ENCODE measurements around the gene MRPS22.

The MRPS22 gene

GRCh38 chr3:139343895-139344856 lies at the start of gene MRPS22:
MRPS22 (plus strand) TSS chr3:139344020; CDS start chr3:139344027, 7 bp downstream.
- DNase-seq (ENCODE audit: low read depth in 2 of 2): peak; percentile 64 to 67

- DNase-seq (ENCODE audit: low read depth in 2 of 2): no peak
Observed at GRCh38 chr3:139295040-139295439, 48.8 kb upstream of the MRPS22 start.

- DNase-seq (ENCODE audit: low read depth in 2 of 2): no peak
Observed at GRCh38 chr3:139296141-139296718, 47.6 kb upstream of the MRPS22 start.

GRCh38 chr3:139297588-139298311 lies 46.1 kb upstream of the MRPS22 start:
- no peak for DNase-seq (ENCODE audit: low read depth in 2 of 2)

DNA sequence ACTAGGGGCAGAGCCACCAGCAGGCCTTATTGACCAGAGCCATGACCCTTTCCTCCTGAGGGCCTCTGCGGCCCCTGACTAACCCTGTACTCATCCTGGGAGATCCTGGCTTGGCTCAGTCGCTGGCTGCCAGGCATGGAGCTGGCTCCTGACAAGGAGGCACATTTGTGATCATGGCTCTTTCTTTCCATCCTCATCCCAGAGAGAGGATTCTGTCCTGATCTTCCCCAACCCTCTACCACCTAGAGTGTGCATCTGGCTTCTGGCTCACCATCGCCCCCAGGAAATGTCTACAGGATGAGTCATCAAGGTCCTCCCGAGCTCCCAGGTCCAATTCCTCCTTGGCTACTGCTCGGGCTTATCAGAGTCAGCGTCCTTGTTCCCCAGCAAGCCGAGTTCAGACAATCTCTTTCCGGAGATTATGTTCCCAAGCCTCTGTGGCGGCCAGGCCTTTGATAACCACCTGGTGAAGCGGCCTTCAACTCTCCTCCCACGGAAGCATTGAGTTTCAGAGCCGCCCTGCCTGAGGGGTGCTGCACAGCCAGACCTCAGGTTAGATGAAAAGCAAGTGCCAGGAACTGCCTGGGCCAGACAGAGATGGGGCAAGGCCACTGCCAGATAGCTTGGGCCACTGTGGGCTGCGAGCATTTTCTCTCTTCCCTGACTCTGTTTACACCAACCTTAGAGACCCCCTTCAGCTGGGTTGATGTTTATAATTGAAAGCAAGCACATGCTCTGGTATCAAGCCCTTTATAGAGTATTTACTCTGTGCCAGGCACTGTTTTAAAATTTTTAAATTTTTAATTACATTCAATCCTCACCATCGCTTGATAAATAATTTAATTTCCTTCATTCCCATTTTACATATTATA lies 44.3 kb upstream of the MRPS22 start:
- DNase-seq (ENCODE audit: low read depth in 2 of 2): no peak

GRCh38 chr3:139300416-139300815 lies 43.4 kb upstream of the MRPS22 start:
- no peak for DNase-seq (ENCODE audit: low read depth in 2 of 2)

GRCh38 chr3:139301183-139301582 lies 42.6 kb upstream of the MRPS22 start:
- no peak for DNase-seq (ENCODE audit: low read depth in 2 of 2)

GRCh38 chr3:139301654-139302053 lies 42.2 kb upstream of the MRPS22 start:
- no peak for DNase-seq (ENCODE audit: low read depth in 2 of 2)

GRCh38 chr3:139302084-139302800 lies 41.6 kb upstream of the MRPS22 start:
- DNase-seq (ENCODE audit: low read depth in 2 of 2): no peak

DNA sequence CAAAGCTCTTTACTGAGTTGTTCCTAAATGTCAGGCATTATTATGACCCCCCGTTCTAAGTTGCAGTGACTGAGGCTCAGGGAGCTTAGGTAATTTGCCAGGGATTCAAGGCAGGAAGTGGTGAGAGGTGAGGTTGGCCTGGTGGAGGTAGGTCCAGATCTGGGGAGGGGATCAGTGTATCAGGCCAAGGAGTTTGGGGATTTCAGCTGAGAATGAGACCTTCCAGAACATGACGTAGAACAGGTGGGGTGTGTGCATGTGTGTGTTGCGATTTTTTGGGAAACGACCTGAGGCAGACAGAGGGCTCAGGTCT lies 41.1 kb upstream of the MRPS22 start:
- no peak for DNase-seq (ENCODE audit: low read depth in 2 of 2)

- DNase-seq (ENCODE audit: low read depth in 2 of 2): no peak
Observed at GRCh38 chr3:139303216-139303615, 40.6 kb upstream of the MRPS22 start.

- no peak for DNase-seq (ENCODE audit: low read depth in 2 of 2)
Observed at GRCh38 chr3:139304383-139304782, 39.4 kb upstream of the MRPS22 start.

GRCh38 chr3:139306078-139306477 lies 37.7 kb upstream of the MRPS22 start:
- no peak for DNase-seq (ENCODE audit: low read depth in 2 of 2)

- no peak for DNase-seq (ENCODE audit: low read depth in 2 of 2)
Observed at GRCh38 chr3:139307072-139307491, 36.7 kb upstream of the MRPS22 start.

DNA sequence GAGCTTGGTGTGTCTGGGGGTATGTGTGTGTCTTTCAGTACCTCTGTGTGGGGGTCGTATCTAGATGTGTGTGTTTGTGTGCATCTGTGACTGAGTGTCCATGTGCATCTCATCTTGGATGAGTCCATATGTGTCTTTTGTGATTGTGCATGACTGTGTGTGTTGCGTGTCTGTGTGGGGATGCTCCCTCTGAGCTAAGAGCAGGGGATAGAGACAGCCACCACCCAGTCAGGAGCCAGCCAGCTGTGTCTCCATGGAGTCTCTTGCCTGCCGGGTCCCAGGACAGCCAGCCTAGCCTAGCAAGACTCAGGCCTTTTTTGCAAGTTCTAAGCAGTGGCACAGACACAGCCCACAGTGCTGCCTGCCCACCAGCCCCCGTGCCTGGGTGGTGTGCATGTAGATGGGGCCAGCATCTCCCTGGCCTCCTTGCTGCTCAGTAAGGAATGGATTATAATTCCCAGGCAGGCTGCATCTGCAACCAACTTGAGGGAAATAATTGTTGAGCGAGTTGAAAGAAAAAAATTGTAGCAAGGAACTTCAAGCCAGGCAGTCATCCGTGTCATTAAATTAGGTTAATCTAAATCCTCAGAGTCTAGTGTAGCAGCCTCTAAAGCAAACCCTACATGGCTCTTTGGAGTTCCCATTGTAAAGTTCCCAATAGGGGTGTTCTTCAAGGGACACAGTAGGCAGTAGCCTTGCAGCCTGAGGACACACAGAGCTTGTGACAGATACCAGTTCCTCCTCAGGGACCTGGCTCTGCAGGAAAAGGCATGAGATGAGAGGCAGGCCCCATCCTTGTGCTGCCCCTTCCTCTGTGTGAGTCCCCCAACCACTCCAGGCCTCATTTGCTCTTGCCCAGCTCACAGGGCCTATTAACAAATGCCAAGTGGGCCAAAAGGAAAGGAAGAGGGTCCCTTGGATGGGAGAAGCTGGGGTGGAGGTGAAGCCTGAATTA lies 35.9 kb upstream of the MRPS22 start:
- DNase-seq (ENCODE audit: low read depth in 2 of 2): no peak

DNA sequence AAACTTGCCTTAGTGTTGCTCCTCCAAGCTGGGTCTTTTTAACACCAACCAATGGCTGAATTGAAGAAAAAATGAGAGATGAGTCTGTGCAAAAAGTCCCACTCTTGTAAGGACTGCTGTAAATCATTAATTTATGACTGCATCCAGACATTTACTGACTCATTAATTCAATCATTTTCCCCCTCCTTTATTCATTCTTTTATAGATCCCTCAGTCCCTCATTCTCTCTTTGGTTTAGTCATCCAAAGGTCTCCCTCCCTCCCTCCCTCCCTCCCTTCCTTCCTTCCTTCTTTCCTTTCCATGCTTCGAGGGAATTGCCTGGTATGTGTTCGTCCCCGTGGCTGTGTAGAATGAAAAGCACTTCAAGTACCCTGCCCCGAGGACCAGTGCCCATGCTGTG lies 35.3 kb upstream of the MRPS22 start:
- no peak for DNase-seq (ENCODE audit: low read depth in 2 of 2)

DNA sequence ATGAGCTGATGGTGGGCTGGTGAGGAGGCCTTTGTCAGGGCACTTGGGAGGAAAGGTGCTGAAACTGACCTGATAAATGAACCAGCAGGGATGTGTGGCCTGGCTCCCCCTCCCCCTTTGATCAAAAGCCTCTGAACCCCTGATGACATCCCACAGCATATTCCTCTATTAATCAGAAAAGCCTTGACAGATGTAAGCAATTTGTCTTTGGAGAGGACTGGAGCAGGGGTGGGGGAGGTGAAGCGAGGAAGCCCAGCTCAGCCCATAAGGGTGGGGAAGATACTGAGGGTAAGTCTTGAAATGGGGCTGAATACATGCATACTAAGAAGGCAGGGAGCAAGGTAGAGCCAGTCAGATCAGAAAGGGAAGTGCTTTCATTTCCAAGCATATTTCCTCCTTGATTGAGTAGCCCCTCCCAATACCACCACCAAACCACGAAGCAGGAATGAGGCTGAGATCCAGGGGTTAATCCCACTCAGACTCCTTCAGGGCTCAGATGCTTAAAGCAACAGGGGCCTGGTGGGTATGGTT lies 34.7 kb upstream of the MRPS22 start:
- DNase-seq (ENCODE audit: low read depth in 2 of 2): no peak

GRCh38 chr3:139309880-139310279 lies 33.9 kb upstream of the MRPS22 start:
- DNase-seq (ENCODE audit: low read depth in 2 of 2): no peak

DNA sequence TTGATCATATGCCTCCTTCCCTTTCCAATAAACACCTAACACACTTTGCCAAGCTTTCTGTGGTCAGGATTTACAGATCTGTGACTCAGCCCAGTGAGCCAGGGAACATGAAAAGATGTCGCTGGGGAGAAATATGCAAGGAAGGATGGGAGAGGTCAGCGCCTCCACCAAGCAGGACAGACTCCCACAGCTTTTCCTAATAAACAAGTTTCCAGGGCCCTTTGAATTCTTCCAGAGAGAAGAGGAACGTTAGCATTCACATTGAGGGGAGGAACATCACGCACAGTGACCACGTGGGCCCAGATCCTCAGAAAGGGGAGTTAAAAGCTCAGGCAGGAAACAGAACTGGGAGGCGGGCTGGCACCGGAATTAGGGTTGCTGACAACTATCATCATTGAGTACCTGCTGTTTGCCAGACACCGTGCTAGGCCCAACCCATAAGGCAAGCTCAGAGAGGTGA lies 33.3 kb upstream of the MRPS22 start:
- DNase-seq (ENCODE audit: low read depth in 2 of 2): no peak
